ENCODE results near the gene GUCA1A. TPM values are rescaled to one million over a fixed set of nuclear protein-coding genes. Genes with fewer than 3 reads are reported as not detected.

The GUCA1A gene
- 4.8 TPM for total RNA-seq

GRCh38 chr6:42173101-42173500, at the start of gene GUCA1A:
TSS of gene GUCA1A (plus strand) at chr6:42173364. CDS start at chr6:42173614, 250 bp downstream.

GRCh38 chr6:42142118-42142835, 30.9 kb upstream of the GUCA1A start, which contains the start of gene C6orf132:
TSS of gene C6orf132 (minus strand) at chr6:42142620. CDS start at chr6:42142444, 176 bp downstream.

GRCh38 chr6:42217519-42218367, 44.6 kb downstream of the GUCA1A start, which contains the start of gene MRPS10:
TSS of gene MRPS10 (minus strand) at chr6:42217861. CDS start at chr6:42217849, 12 bp downstream.

Other genes starting within 250 kb of the GUCA1A start
- 16.6 TPM for gene CCND3, start 231.6 kb upstream of the GUCA1A start, total RNA-seq
- gene TAF8, start 122.8 kb upstream of the GUCA1A start, total RNA-seq = 9.2 TPM
- 0.23 TPM for gene C6orf132, start 30.7 kb upstream of the GUCA1A start, total RNA-seq
- 0.92 TPM for gene GUCA1B, start 21.6 kb downstream of the GUCA1A start, total RNA-seq
- gene MRPS10, start 44.5 kb downstream of the GUCA1A start, total RNA-seq = 52.1 TPM